ENCODE measurements around the gene PPP1R13B.

DNA sequence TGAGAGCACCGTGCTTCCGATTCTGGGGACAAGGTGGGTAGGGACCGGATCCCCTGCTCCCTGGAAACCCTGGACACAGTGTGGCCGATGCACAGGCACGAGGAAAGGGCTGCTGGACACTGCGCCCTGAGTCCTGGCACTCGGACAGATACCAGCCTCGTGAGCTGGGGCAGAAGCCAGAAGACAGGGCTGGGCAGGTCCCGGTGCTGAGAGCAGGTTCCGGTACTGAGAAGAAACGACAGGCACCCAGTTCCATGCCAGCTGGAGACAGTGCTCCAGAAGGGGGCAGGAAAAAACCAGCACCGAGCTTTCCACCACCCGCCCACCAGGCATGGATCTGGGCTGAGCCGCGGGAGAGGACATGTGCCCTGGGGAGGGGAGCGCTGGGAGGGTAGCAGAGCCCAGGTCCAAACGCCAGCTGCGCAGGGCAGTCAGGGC lies 138.6 kb downstream of the PPP1R13B start:
- TF ChIP-seq, protein P1, sequence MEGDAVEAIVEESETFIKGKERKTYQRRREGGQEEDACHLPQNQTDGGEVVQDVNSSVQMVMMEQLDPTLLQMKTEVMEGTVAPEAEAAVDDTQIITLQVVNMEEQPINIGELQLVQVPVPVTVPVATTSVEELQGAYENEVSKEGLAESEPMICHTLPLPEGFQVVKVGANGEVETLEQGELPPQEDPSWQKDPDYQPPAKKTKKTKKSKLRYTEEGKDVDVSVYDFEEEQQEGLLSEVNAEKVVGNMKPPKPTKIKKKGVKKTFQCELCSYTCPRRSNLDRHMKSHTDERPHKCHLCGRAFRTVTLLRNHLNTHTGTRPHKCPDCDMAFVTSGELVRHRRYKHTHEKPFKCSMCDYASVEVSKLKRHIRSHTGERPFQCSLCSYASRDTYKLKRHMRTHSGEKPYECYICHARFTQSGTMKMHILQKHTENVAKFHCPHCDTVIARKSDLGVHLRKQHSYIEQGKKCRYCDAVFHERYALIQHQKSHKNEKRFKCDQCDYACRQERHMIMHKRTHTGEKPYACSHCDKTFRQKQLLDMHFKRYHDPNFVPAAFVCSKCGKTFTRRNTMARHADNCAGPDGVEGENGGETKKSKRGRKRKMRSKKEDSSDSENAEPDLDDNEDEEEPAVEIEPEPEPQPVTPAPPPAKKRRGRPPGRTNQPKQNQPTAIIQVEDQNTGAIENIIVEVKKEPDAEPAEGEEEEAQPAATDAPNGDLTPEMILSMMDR (IDR thresholded peaks at IDR 0.05) = no peak
- no peak for TF ChIP-seq EZH2 (IDR thresholded peaks at IDR 0.05)
